ENCODE measurements around the gene FNDC7. TPM values are rescaled to one million over a fixed set of nuclear protein-coding genes. Genes with fewer than 3 reads are reported as not detected.

FNDC7 gene
- total and polyA plus RNA-seq, 9 of the 15 experiments (the other 6 are each of a cell fraction or from before 2014, with no cell fraction given) = not detected

DNA sequence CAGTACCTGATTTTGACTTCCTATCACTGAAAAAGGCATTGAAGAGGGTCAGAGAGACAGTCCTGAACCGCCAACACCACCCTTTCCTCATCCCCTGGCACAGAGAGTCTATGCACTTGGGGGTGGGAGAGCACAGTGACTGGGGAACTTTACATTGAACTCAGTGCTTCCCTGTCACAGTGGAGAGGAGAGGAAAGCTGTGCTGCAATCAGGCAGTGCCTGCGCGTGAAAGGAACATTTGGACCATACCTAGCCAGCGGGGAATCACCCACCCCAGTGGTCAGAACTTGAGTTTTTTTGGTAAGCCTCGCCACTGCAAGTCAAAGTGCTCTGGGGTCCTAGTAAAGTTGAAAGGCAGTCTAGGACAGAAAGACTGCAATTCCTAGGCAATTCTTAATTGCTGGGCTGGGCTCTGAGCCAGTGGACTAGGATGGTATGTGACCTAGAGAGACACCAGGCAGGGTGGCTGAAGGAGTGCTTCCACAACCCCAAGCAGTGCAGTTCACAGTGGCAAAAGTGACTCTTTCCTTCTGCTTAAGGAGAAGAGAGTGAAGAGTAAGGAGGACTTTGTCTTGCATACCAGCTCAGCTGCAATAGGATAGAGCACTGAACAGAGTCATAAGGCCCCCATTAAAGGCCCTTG lies 42.5 kb upstream of the FNDC7 start (continued):
- TF ChIP-seq ZBTB8A (IDR thresholded peaks at IDR 0.05; ENCODE audit: partially characterized antibody) = no peak
- TF ChIP-seq CSDE1 (IDR thresholded peaks at IDR 0.05) = no peak
- TF ChIP-seq ZNF212 (CRISPR knock-in tag; IDR thresholded peaks at IDR 0.05) = no peak

DNA sequence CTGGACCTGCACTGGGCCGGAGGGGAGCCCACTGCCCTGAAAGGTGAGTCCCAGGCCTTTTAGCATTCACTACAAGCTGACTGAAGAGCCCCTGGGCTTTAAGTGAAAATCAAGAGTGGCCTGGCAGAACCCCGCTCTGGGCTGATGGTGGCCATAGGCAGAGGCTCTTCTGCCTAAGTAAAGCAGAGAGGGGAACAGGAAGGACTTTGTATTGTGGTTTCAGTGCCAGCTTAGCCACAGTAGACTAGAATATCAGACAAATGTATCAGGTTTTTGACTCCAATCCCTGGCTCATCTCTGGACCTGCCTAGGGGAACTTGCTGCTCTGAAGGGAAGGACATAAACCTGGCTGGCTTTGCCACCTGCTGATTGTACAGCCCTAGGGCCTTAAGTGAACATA lies 41.6 kb upstream of the FNDC7 start:
- Histone ChIP-seq H3K79me2 (ENCODE audit: control insufficient read depth, insufficient read depth, low read length) (no peaks in the 10 kb centered on the region), H3K36me3 (ENCODE audit: control insufficient read depth, insufficient read depth, low read length) (no peaks in the 10 kb centered on the region), H2AFZ (ENCODE audit: low read depth, low read length) (no peak overlapping the region), H3K4me3 (no peak overlapping the region), H3K4me1 (replicated peaks in 1 of 2; ENCODE audit: control insufficient read depth in 2 of 2, insufficient read depth in 2 of 2, low read length in 2 of 2) (no peaks in the 10 kb centered on the region), H3K27ac (ENCODE audit: extremely low read depth, low read depth, low read length) (no peak overlapping the region), H4K20me1 (replicated peaks; ENCODE audit: control insufficient read depth, insufficient read depth, low read length) (no peaks in the 10 kb centered on the region), H3K9me1 (ENCODE audit: control insufficient read depth, insufficient read depth, low read length) (no peaks in the 10 kb centered on the region), H3K4me2 (ENCODE audit: insufficient read depth, low read length) (no peak overlapping the region), H3K27me3 (ENCODE audit: control insufficient read depth in 2 of 2, insufficient read depth in 2 of 2, low read length in 2 of 2) (no peaks in the 10 kb centered on the region), H3K9me3 (replicated peaks; ENCODE audit: control insufficient read depth, insufficient read depth, low read depth, low read length) (no peaks in the 10 kb centered on the region), H3K9ac (ENCODE audit: insufficient read depth in 1 of 2, low read depth in 2 of 2, low read length in 2 of 2) (no peak overlapping the region)
- POLR2A ChIA-PET = no interaction called here
- BruUV-seq (replicated peaks) = no TSS peak
- ATAC-seq = no peak; the same call in 2 of the 3 replicates
- TF ChIP-seq, protein P1, sequence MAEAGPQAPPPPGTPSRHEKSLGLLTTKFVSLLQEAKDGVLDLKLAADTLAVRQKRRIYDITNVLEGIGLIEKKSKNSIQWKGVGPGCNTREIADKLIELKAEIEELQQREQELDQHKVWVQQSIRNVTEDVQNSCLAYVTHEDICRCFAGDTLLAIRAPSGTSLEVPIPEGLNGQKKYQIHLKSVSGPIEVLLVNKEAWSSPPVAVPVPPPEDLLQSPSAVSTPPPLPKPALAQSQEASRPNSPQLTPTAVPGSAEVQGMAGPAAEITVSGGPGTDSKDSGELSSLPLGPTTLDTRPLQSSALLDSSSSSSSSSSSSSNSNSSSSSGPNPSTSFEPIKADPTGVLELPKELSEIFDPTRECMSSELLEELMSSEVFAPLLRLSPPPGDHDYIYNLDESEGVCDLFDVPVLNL (CRISPR knock-in tag; IDR thresholded peaks at IDR 0.05; ENCODE audit: low read depth) = no peak
- TF ChIP-seq CREBBP (IDR thresholded peaks at IDR 0.05; ENCODE audit: low read depth, low read length) (no peak), SRF (CRISPR knock-in tag; IDR thresholded peaks at IDR 0.05) (no peak), CCAR2 (IDR thresholded peaks at IDR 0.05; ENCODE audit: low read depth, low read length) (no peak)
- intact Hi-C loops (cut with micrococcal nuclease) (no loop called here), in situ Hi-C loops (cut with MboI) (no loop called here)
- CTCF ChIA-PET (ENCODE audit: low intra/inter-chr PET ratio) = no interaction called here
- FAIRE-seq = no peak
- DNase-seq (ENCODE audit: extremely low read depth in 1 of 4, low spot score in 3 of 4) = no peak
- 27% methylated on average over 2 of the region's 2 CpGs for WGBS (ENCODE audit: insufficient coverage, low coverage, missing lambda C conversion rate)
